Naive thymus-derived CD4-positive, alpha-beta T cell (primary cell): ENCODE measurements around the gene SQSTM1. TPM values are rescaled to one million over a fixed set of nuclear protein-coding genes. Genes with fewer than 3 reads are reported as not detected.
A peak's percentile ranks its signal among the peaks of the same experiment; 100 is the strongest.

Source experiments
- ATAC-seq: fragments of 150-1000 bp; cut with Tn5 transposase; 2 replicates; pipeline ENCODE4 v1.10.0; 2021; ENCODE audit warnings: mild to moderate bottlenecking, moderate library complexity
- CTCF ChIA-PET: fragments of 350-600 bp; sonication (Branson Sonifier 250); formaldehyde crosslinking; loops from one replicate; lab custom pipeline; 2021; ENCODE audit warnings: antibody characterized with exemption; lab: Charles Lee
- POLR2A ChIA-PET: fragments of 350-600 bp; sonication (Branson Sonifier 250); formaldehyde crosslinking; loops from one replicate; lab custom pipeline; 2021; ENCODE audit warnings: antibody characterized with exemption, inconsistent platforms; lab: Charles Lee
- DNase-seq, 9 donors: peaks; one replicate each; pipeline versions ENCODE4 v3.0.0 to v3.0.0-alpha.2; 2020 to 2022; ENCODE audit warnings: mixed read lengths in 1 of 9
- H3K27ac ChIP-seq: one replicate; pipeline ENCODE4 v1.7.0; 2013; ENCODE audit warnings: mild to moderate bottlenecking, low read depth, low read length, moderate library complexity
- H3K27me3 ChIP-seq, 2 donors: one replicate each; pipeline ENCODE4 v1.7.0; 2013; ENCODE audit warnings: low read length in 2 of 2, mild to moderate bottlenecking in 2 of 2, moderate library complexity in 2 of 2; ENCODE audit not compliant: control insufficient read depth in 2 of 2, insufficient read depth in 2 of 2
- H3K36me3 ChIP-seq, 3 experiments: 1 replicate in 2 of 3; 2 replicates in 1 of 3; pipeline ENCODE4 v1.7.0; 2013; ENCODE audit warnings: low read length in 3 of 3, mild to moderate bottlenecking in 3 of 3, moderate library complexity in 1 of 3; ENCODE audit not compliant: insufficient read depth in 3 of 3, control insufficient read depth in 2 of 3
- H3K4me1 ChIP-seq, 2 donors: one replicate each; pipeline ENCODE4 v1.7.0; 2013; ENCODE audit warnings: low read length in 2 of 2, mild to moderate bottlenecking in 2 of 2, moderate library complexity in 1 of 2; ENCODE audit not compliant: control insufficient read depth in 2 of 2, insufficient read depth in 2 of 2
- H3K4me3 ChIP-seq: 2 replicates; pipeline ENCODE4 v1.7.0; 2013; ENCODE audit warnings: mild to moderate bottlenecking, low read length
- H3K9me3 ChIP-seq, 3 experiments: 1 replicate in 2 of 3; 2 replicates in 1 of 3; pipeline ENCODE4 v1.7.0; 2013; ENCODE audit warnings: low read length in 3 of 3; ENCODE audit not compliant: control insufficient read depth in 2 of 3
- H3K27ac Mint-ChIP-seq, 9 donors: one replicate each; pipeline ENCODE4 v1.8.0; 2020 to 2022; ENCODE audit warnings: mixed read lengths in 9 of 9, mild to moderate bottlenecking in 8 of 9, moderate library complexity in 5 of 9, inconsistent platforms in 2 of 9
- H3K27me3 Mint-ChIP-seq, 5 donors: one replicate each; pipeline ENCODE4 v1.8.0; 2021 to 2022; ENCODE audit warnings: mixed read lengths in 5 of 5, mild to moderate bottlenecking in 1 of 5
- H3K36me3 Mint-ChIP-seq, 5 donors: one replicate each; pipeline ENCODE4 v1.8.0; 2020 to 2022; ENCODE audit warnings: mixed read lengths in 5 of 5, mild to moderate bottlenecking in 3 of 5, inconsistent platforms in 1 of 5
- H3K4me1 Mint-ChIP-seq, 7 donors: one replicate each; pipeline ENCODE4 v1.8.0; 2020 to 2022; ENCODE audit warnings: mixed read lengths in 7 of 7, mild to moderate bottlenecking in 3 of 7, inconsistent platforms in 1 of 7
- H3K4me3 Mint-ChIP-seq, 10 donors: one replicate each; pipeline ENCODE4 v1.8.0; 2020 to 2022; ENCODE audit warnings: mild to moderate bottlenecking in 10 of 10, mixed read lengths in 10 of 10, moderate library complexity in 6 of 10, inconsistent platforms in 2 of 10
- H3K9me3 Mint-ChIP-seq, 11 donors: one replicate each; pipeline ENCODE4 v1.8.0; 2020 to 2022; ENCODE audit warnings: mixed read lengths in 11 of 11, mild to moderate bottlenecking in 4 of 11, inconsistent platforms in 1 of 11, moderate library complexity in 1 of 11
- intact Hi-C, 2 donors: fragments of 100-400 bp; cut with micrococcal nuclease; formaldehyde crosslinking; loops; one replicate each; pipeline ENCODE4 v1.15.1; 2023
- polyA plus RNA-seq, 2 donors: library from polyadenylated mRNA; unstranded; fragments of 300-500 nt; fragmentation: Illumina TruSeq; gene quantifications; one replicate each; pipeline ENCODE4 v1.2.3, GENCODE V29; 2021
- total RNA-seq, 6 experiments: library from RNA in 5 of 6; stranded (reverse) in 5 of 6; gene quantifications; 1 replicate in 5 of 6; 2 replicates in 1 of 6; pipeline ENCODE4 v1.2.3 and lab custom pipeline; 2021 to 2026

The SQSTM1 gene
- total and polyA plus RNA-seq, 7 experiments from 2014 or later = 129 to 309 (median 222) TPM

GRCh38 chr5:179815491-179816249, 5.0 kb upstream of the SQSTM1 start:
- H3K27ac Mint-ChIP-seq = peak overlapping the region in 3 of 9 donors; percentile 21 to 91 (median 48)
- H3K4me3 ChIP-seq = no peak overlapping the region
- no peak overlapping the region for H3K27ac ChIP-seq
- peaks cover 0 to 22% (median 0%) of the 10 kb centered on the region in 3 experiments for H3K36me3 ChIP-seq
- H3K9me3 Mint-ChIP-seq = no peaks in the 10 kb centered on the region
- POLR2A ChIA-PET = interaction anchor here (1.9 to 10.0 kb wide), 2 partner anchors 11 to 192 kb away, joined by 7 to 136 read pairs; partner anchors contain the start of genes HNRNPH1 and MGAT4B
- intact Hi-C loops = loop anchor here in 1 of 2 donors (5.0 to 10.0 kb wide), 2 partner anchors 477 to 1611 kb away; partner anchors contain the start of genes HNRNPAB and MAPK9
- H3K4me1 ChIP-seq = peaks cover 17 to 19% of the 10 kb centered on the region in 2 donors
- CTCF ChIA-PET = no interaction called here
- no peaks in the 10 kb centered on the region for H3K9me3 ChIP-seq
- peak overlapping the region in 9 of 10 donors; percentile 27 to 68 (median 42) for H3K4me3 Mint-ChIP-seq
- ATAC-seq (no peak), DNase-seq (no peak)
- no peaks in the 10 kb centered on the region for H3K27me3 ChIP-seq
- H3K36me3 Mint-ChIP-seq = peaks cover 0 to 18% (median 4%) of the 10 kb centered on the region in 5 donors
- peaks cover 0 to 3% (median 0%) of the 10 kb centered on the region in 5 donors for H3K27me3 Mint-ChIP-seq
- H3K4me1 Mint-ChIP-seq = peaks cover 16 to 31% (median 24%) of the 10 kb centered on the region in 7 donors

- Mint-ChIP-seq H3K36me3 (peaks cover 0 to 18% (median 4%) of the 10 kb centered on the region in 5 donors), H3K4me1 (peaks cover 16 to 31% (median 24%) of the 10 kb centered on the region in 7 donors), H3K27me3 (peaks cover 0 to 3% (median 0%) of the 10 kb centered on the region in 5 donors), H3K9me3 (no peaks in the 10 kb centered on the region), H3K4me3 (peak overlapping the region in 3 of 10 donors; percentile 16 to 68 (median 21)), H3K27ac (no peak overlapping the region)
- Histone ChIP-seq H3K27me3 (no peaks in the 10 kb centered on the region), H3K9me3 (no peaks in the 10 kb centered on the region), H3K27ac (no peak overlapping the region), H3K4me3 (no peak overlapping the region), H3K4me1 (peaks cover 17 to 19% of the 10 kb centered on the region in 2 donors), H3K36me3 (peaks cover 0 to 29% (median 0%) of the 10 kb centered on the region in 3 experiments)
- no peak for DNase-seq
- no peak for ATAC-seq
- ChIA-PET POLR2A (interaction anchor here (1.9 to 10.0 kb wide), 2 partner anchors 11 to 193 kb away, joined by 7 to 136 read pairs; partner anchors contain the start of genes HNRNPH1 and MGAT4B), CTCF (no interaction called here)
- intact Hi-C loops = loop anchor here in 1 of 2 donors (5.0 to 10.0 kb wide), 2 partner anchors 476 to 1612 kb away; partner anchors contain the start of genes HNRNPAB and MAPK9
Observed at GRCh38 chr5:179816401-179816795, 4.3 kb upstream of the SQSTM1 start.

- ChIA-PET CTCF (no interaction called here), POLR2A (interaction anchor here (10.0 kb wide), 1 partner anchor 12 kb away, joined by 136 read pairs; the partner anchor contains the start of gene MGAT4B)
- ATAC-seq = no peak
- intact Hi-C loops = loop anchor here in 1 of 2 donors (5.0 to 10.0 kb wide), 2 partner anchors 475 to 1612 kb away; partner anchors contain the start of genes HNRNPAB and MAPK9
- no peak for DNase-seq
- peaks cover 19 to 22% of the 10 kb centered on the region in 2 donors for H3K4me1 ChIP-seq
- Mint-ChIP-seq H3K9me3 (peaks cover 0 to 3% (median 0%) of the 10 kb centered on the region in 11 donors), H3K27ac (no peak overlapping the region), H3K4me3 (peak overlapping the region in 8 of 10 donors; percentile 3 to 96 (median 78)), H3K4me1 (peaks cover 18 to 35% (median 28%) of the 10 kb centered on the region in 7 donors), H3K27me3 (peaks cover 0 to 3% (median 0%) of the 10 kb centered on the region in 5 donors), H3K36me3 (peaks cover 0 to 15% (median 4%) of the 10 kb centered on the region in 5 donors)
- H3K9me3 ChIP-seq = no peaks in the 10 kb centered on the region
- H3K27me3 ChIP-seq = no peaks in the 10 kb centered on the region
- H3K4me3 ChIP-seq = no peak overlapping the region
- H3K36me3 ChIP-seq = peaks cover 0 to 29% (median 0%) of the 10 kb centered on the region in 3 experiments
- no peak overlapping the region for H3K27ac ChIP-seq
Observed at GRCh38 chr5:179816796-179817469, 3.8 kb upstream of the SQSTM1 start.

GRCh38 chr5:179817470-179817840, 3.2 kb upstream of the SQSTM1 start:
- Histone ChIP-seq H3K27me3 (no peaks in the 10 kb centered on the region), H3K4me1 (peaks cover 24 to 27% of the 10 kb centered on the region in 2 donors), H3K36me3 (peaks cover 0 to 24% (median 0%) of the 10 kb centered on the region in 3 experiments), H3K4me3 (no peak overlapping the region), H3K9me3 (no peaks in the 10 kb centered on the region), H3K27ac (no peak overlapping the region)
- ATAC-seq (no peak), DNase-seq (no peak)
- Mint-ChIP-seq H3K9me3 (peaks cover 0 to 3% (median 0%) of the 10 kb centered on the region in 11 donors), H3K27ac (no peak overlapping the region), H3K4me1 (peaks cover 23 to 40% (median 34%) of the 10 kb centered on the region in 7 donors), H3K27me3 (peaks cover 0 to 3% (median 0%) of the 10 kb centered on the region in 5 donors), H3K36me3 (peaks cover 0 to 13% (median 4%) of the 10 kb centered on the region in 5 donors), H3K4me3 (peak overlapping the region; percentile 3 to 96 (median 75))
- intact Hi-C loops = loop anchor here in 1 of 2 donors (5.0 to 10.0 kb wide), 2 partner anchors 475 to 1613 kb away; partner anchors contain the start of genes HNRNPAB and MAPK9
- POLR2A ChIA-PET = interaction anchor here (0.7 to 10.0 kb wide), 2 partner anchors 12 to 54 kb away, joined by 3 to 136 read pairs; partner anchors contain the start of gene MGAT4B
- CTCF ChIA-PET = interaction anchor here (0.7 kb wide), 1 partner anchor 194 kb away, joined by 3 read pairs; no protein-coding TSS in a partner anchor

- no peak for DNase-seq
- Histone ChIP-seq H3K36me3 (peaks cover 0 to 17% (median 5%) of the 10 kb centered on the region in 3 experiments), H3K27ac (peak overlapping the region; percentile 96), H3K9me3 (no peaks in the 10 kb centered on the region), H3K27me3 (no peaks in the 10 kb centered on the region), H3K4me1 (peaks cover 31 to 34% of the 10 kb centered on the region in 2 donors), H3K4me3 (peak overlapping the region; percentile 50)
- H3K27me3 Mint-ChIP-seq = peaks cover 0 to 3% (median 0%) of the 10 kb centered on the region in 5 donors
- peaks cover 0 to 3% (median 0%) of the 10 kb centered on the region in 11 donors for H3K9me3 Mint-ChIP-seq
- H3K27ac Mint-ChIP-seq = peak overlapping the region; percentile 3 to 91 (median 71)
- ATAC-seq = no peak
- H3K4me3 Mint-ChIP-seq = peak overlapping the region; percentile 71 to 96 (median 78)
- CTCF ChIA-PET = interaction anchor here (0.7 kb wide), 1 partner anchor 194 kb away, joined by 3 read pairs; no protein-coding TSS in a partner anchor
- POLR2A ChIA-PET = interaction anchor here (0.6 to 10.0 kb wide), 4 partner anchors 12 to 266 kb away, joined by 3 to 136 read pairs (median 10); partner anchors contain the start of gene MGAT4B
- peaks cover 29 to 47% (median 38%) of the 10 kb centered on the region in 7 donors for H3K4me1 Mint-ChIP-seq
- H3K36me3 Mint-ChIP-seq = peaks cover 0 to 10% (median under 1%) of the 10 kb centered on the region in 5 donors
- intact Hi-C loops = loop anchor here in 1 of 2 donors (5.0 to 10.0 kb wide), 2 partner anchors 474 to 1613 kb away; partner anchors contain the start of genes HNRNPAB and MAPK9
Observed at GRCh38 chr5:179817890-179818745, 2.6 kb upstream of the SQSTM1 start.
